Choroid plexus epithelial cell (primary cell): ENCODE data around the gene NHS.
A peak's percentile ranks its signal among the peaks of the same experiment; 100 is the strongest.

ENCODE experiments used
- DNase-seq: peaks from one replicate; pipeline ENCODE4 v3.0.0-alpha.2; 2010; ENCODE audit warnings: low read depth
- H3K4me3 ChIP-seq: 2 replicates; pipeline ENCODE4 v1.5.1; 2011; ENCODE audit warnings: low read depth, mild to moderate bottlenecking, control low read depth, low read length, moderate library complexity
- CTCF ChIP-seq: conservative IDR thresholded peaks from 2 replicates; pipeline ENCODE4 v1.5.1; 2011; ENCODE audit warnings: low read depth, mild to moderate bottlenecking, control low read depth, inconsistent platforms, low read length, moderate library complexity

Gene NHS

GRCh38 chrX:17555846-17556245 lies 180.8 kb downstream of the NHS start:
- DNase-seq = no peak
- H3K4me3 ChIP-seq = no peak overlapping the region
- TF ChIP-seq CTCF = no peak

DNA sequence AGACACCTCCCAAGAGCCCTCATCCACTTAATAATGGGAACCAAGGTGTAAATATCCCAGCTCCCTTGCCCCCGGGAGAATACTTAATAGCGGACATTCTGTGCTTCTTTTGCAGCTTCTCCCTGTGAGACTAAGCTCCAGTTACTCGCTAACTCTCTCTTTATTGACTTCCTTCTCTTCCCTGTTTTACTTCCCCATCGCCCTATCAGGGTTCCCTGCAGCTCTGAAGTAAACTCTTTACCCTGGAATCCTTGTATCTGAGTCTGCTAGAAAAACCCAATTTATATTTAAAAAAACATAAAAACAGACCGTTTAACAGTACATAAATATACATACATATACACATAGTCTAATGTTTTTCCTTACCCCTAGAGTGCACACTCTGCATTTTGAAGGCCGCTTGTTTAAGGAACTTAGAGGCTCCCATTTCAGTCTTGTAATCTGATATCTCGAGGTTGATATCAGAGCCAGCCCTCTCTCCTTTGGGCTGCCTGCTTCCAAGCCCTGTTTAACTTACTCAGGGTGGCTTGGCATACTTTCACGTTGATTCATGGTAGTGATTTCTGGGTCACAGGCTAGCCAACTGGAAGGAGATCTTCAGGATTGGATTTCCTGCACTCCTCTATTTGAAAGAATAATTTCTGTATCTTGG lies 184.9 kb downstream of the NHS start:
- H3K4me3 ChIP-seq = no peak overlapping the region
- peak; percentile 8 for TF ChIP-seq CTCF
- DNase-seq = peak; percentile 89

GRCh38 chrX:17560385-17560784 lies 185.4 kb downstream of the NHS start:
- H3K4me3 ChIP-seq = no peak overlapping the region
- no peak for TF ChIP-seq CTCF
- DNase-seq = peak; percentile 16

DNA sequence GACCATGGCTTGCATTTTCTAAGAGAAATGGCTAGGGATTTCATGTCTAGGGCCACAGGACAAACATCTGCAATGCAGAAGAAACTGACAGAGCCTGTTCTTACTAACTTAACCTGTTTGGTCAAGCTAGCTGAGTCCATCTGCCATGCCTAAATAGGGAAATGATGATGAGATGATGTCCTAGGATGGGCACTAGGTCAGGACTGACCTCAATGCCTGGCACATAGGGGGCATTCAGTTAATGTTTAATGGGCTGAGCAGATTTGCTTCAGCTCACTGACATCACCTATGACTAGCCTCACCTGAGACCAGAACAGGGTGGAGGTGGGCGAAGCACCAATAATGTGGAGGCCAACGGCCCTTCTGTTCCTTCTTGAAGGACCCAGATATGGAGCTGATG lies 188.1 kb downstream of the NHS start:
- TF ChIP-seq CTCF = no peak
- H3K4me3 ChIP-seq = no peak overlapping the region
- DNase-seq = no peak

GRCh38 chrX:17563515-17563914 lies 188.5 kb downstream of the NHS start:
- TF ChIP-seq CTCF = no peak
- peak; percentile 35 for DNase-seq
- no peak overlapping the region for H3K4me3 ChIP-seq

DNA sequence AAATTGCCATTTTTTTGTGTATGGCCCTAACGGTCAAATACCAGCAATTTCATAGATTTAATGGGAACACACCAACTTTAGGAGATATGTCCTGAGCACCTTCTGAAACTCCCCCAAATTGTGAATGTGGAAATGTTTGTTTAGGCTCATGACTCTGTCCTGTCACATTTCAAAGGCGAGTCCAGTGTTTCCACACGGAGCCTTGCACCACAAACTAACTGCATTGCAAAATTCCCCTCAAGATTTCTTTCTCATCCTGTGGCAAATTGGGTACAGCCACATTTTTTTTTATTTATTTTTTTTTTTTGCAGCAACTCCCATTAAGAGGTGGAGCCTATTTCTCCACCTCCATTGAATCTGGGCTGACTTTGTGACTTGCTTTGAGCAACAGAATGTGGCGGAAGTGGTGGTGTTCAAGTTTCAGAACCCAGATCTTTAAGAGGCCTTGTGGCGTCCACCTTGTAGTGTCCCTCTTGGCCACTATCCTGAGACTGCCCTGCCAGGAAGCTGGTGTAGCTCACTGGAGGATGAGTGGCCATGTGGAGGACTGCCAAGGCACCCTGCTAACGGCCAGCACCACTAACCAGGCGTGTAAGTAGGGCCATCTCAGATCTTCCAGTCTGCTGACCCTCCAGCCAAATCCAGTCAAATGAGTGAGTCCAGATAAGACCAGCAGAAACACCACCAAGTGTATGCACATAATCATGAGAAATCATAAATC lies 189.8 kb downstream of the NHS start:
- DNase-seq = peak; percentile 37
- no peak for TF ChIP-seq CTCF
- no peak overlapping the region for H3K4me3 ChIP-seq

- H3K4me3 ChIP-seq = no peak overlapping the region
- no peak for DNase-seq
- TF ChIP-seq CTCF = no peak
These were observed 191.7 kb downstream of the NHS start for GRCh38 chrX:17566740-17567139.
